BE2C (cell line): Measurements from ENCODE around the gene TMEM200A.

Experiments used
- DNase-seq: peaks from one replicate; pipeline ENCODE4 v3.0.0-alpha.2; 2020
- H3K27me3 ChIP-seq: fragments of 250-450 bp; sonication (Bioruptor Pico); 2 replicates; pipeline ENCODE4 v1.5.1; 2020; ENCODE audit warnings: mild to moderate bottlenecking
- H3K36me3 ChIP-seq: fragments of 250-450 bp; sonication (Bioruptor Pico); 2 replicates; pipeline ENCODE4 v1.5.1; 2020; ENCODE audit warnings: mild to moderate bottlenecking
- H3K4me1 ChIP-seq: fragments of 250-450 bp; sonication (Bioruptor Pico); 2 replicates; pipeline ENCODE4 v1.5.1; 2020
- H3K4me3 ChIP-seq: 2 replicates; pipeline ENCODE4 v1.5.1; 2011; ENCODE audit warnings: low read depth, low read length
- H3K9me3 ChIP-seq: fragments of 250-450 bp; sonication (Bioruptor Pico); 2 replicates; pipeline ENCODE4 v1.5.1; 2020
- CTCF ChIP-seq: IDR thresholded peaks from 2 replicates; pipeline ENCODE4 v1.5.1; 2012; ENCODE audit warnings: mild to moderate bottlenecking, low read depth, low read length

TMEM200A gene

GRCh38 chr6:130354322-130354721 is 11.5 kb upstream of the TMEM200A start:
- DNase-seq = no peak
- no peak for TF ChIP-seq CTCF
- no peak overlapping the region for H3K4me3 ChIP-seq

DNA sequence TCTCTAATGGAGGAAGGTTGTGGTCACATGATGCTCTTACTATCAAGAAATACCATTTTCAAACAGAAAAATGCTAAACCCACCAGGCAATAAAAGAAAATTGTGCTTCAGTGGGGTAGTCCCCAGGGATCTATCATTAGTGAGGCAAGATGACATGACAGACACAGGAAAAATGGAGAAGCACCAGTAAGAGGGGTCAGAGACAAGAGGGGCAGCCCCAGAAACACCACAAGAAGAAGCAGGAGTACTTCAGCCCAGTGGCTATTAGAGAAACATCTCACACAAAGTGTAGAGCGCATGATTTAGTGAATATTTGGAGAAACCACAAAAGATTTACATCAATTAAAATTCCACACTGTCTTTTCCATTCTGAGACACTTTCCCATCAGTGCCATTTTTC is 10.2 kb upstream of the TMEM200A start:
- no peaks in the 10 kb centered on the region for H3K4me1 ChIP-seq
- DNase-seq = no peak
- no peaks in the 10 kb centered on the region for H3K9me3 ChIP-seq
- H3K4me3 ChIP-seq = no peak overlapping the region
- no peaks in the 10 kb centered on the region for H3K27me3 ChIP-seq
- no peaks in the 10 kb centered on the region for H3K36me3 ChIP-seq
- TF ChIP-seq CTCF = no peak

More at GRCh38 chr6:130354322-130354721, 11.5 kb upstream of the TMEM200A start:
- H3K4me1 ChIP-seq = no peaks in the 10 kb centered on the region
- no peaks in the 10 kb centered on the region for H3K36me3 ChIP-seq
- no peaks in the 10 kb centered on the region for H3K9me3 ChIP-seq
- H3K27me3 ChIP-seq = no peaks in the 10 kb centered on the region

DNA sequence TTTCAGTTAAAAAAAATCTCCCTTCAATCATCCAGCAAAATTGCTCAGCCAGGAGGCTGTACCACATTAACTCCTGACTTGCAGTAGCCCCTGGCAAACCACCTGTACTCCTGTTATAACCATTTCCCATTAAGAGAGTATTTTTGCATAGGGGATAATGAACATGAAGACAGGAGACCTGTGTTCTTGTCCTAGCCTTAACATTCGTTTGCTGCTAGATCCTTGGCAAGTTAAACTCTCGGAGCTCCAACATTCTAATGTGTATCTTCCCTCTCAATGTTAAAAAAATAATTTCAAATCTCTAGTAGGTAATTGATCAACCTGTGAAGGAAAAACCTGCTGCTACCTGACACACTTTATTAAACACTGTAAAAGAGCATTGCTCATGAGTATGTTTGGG is 8.4 kb upstream of the TMEM200A start:
- no peak for DNase-seq
- no peak for TF ChIP-seq CTCF

DNA sequence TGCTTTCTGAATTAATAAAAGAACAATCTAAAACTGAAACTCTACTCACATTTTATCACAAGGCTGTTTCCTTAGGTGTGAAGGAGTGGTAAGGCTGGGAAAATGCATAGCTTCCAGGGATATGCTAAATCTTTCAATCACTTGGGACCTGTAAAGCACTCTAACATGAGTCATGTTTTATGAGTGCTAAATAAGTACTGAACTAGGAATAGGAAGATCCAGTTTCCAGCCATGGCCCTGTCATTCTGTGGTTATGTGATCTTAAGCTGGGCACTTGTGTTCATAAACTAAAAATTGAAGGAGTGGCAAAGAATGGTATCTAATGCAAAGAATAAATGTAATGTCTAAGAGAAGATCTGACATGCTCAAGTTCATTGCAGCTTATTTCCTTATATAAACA is 6.1 kb upstream of the TMEM200A start:
- Histone ChIP-seq H3K27me3 (no peaks in the 10 kb centered on the region), H3K4me1 (no peaks in the 10 kb centered on the region), H3K9me3 (no peaks in the 10 kb centered on the region), H3K4me3 (no peak overlapping the region), H3K36me3 (no peaks in the 10 kb centered on the region)
- no peak for TF ChIP-seq CTCF
- DNase-seq = no peak

More for the DNA sequence above, 8.4 kb upstream of the TMEM200A start:
- H3K4me3 ChIP-seq = no peak overlapping the region
- H3K36me3 ChIP-seq = no peaks in the 10 kb centered on the region
- H3K9me3 ChIP-seq = no peaks in the 10 kb centered on the region
- H3K27me3 ChIP-seq = no peaks in the 10 kb centered on the region
- H3K4me1 ChIP-seq = no peaks in the 10 kb centered on the region

- H3K4me1 ChIP-seq = no peaks in the 10 kb centered on the region
- no peak overlapping the region for H3K4me3 ChIP-seq
- no peak for DNase-seq
- no peaks in the 10 kb centered on the region for H3K9me3 ChIP-seq
- TF ChIP-seq CTCF = no peak
- no peaks in the 10 kb centered on the region for H3K36me3 ChIP-seq
- peaks cover 21% of the 10 kb centered on the region for H3K27me3 ChIP-seq
These were observed 3.7 kb upstream of the TMEM200A start for GRCh38 chr6:130362128-130362527.

- no peak for DNase-seq
- H3K36me3 ChIP-seq = no peaks in the 10 kb centered on the region
- H3K9me3 ChIP-seq = no peaks in the 10 kb centered on the region
- no peak for TF ChIP-seq CTCF
- H3K4me3 ChIP-seq = no peak overlapping the region
- no peaks in the 10 kb centered on the region for H3K4me1 ChIP-seq
- H3K27me3 ChIP-seq = peaks cover 27% of the 10 kb centered on the region
These were observed 1.5 kb upstream of the TMEM200A start for GRCh38 chr6:130364224-130364780.
